ENCODE measurements around the gene MAGI2.

GRCh38 chr7:78760620-78761355 lies 692.7 kb downstream of the MAGI2 start:
- TF ChIP-seq POLR2A (IDR thresholded peaks at IDR 0.05), result no peak
- no peak for TF ChIP-seq CTCF (IDR thresholded peaks at IDR 0.05 in 4 of 5, conservative IDR thresholded peaks at IDR 0.05 in 1 of 5)
